Calu3 (cell line): ENCODE data around the gene PSMG4. TPM values are rescaled to one million over a fixed set of nuclear protein-coding genes. Genes with fewer than 3 reads are reported as not detected.
A peak's percentile ranks its signal among the peaks of the same experiment; 100 is the strongest.

ENCODE experiments used
- BruUV-seq: library from RNA; stranded (reverse); fragments of 400-500 nt; replicated peaks from 2 replicates; lab custom pipeline; 2021; lab: Mats Ljungman, UMichigan
- CTCF ChIA-PET: fragments of 300-600 bp; sonication (Branson Sonifier 250); formaldehyde crosslinking; loops from one replicate; lab custom pipeline; 2022; ENCODE audit warnings: antibody characterized with exemption; lab: Charles Lee
- DNase-seq: peaks from one replicate; pipeline ENCODE4 v3.0.0; 2022
- H3K27ac Mint-ChIP-seq: one replicate; pipeline ENCODE4 v1.8.0; 2022; ENCODE audit warnings: mixed read lengths; ENCODE audit not compliant: unreplicated experiment
- H3K27me3 Mint-ChIP-seq: one replicate; pipeline ENCODE4 v1.8.0; 2022; ENCODE audit warnings: mixed read lengths; ENCODE audit not compliant: unreplicated experiment
- H3K36me3 Mint-ChIP-seq: one replicate; pipeline ENCODE4 v1.8.0; 2022; ENCODE audit warnings: mild to moderate bottlenecking, moderate library complexity, mixed read lengths; ENCODE audit not compliant: insufficient read depth, unreplicated experiment
- H3K4me1 Mint-ChIP-seq: one replicate; pipeline ENCODE4 v1.8.0; 2022; ENCODE audit warnings: mild to moderate bottlenecking, low read depth, mixed read lengths; ENCODE audit not compliant: unreplicated experiment
- H3K4me3 Mint-ChIP-seq: one replicate; pipeline ENCODE4 v1.8.0; 2022; ENCODE audit warnings: mild to moderate bottlenecking, low read depth, moderate library complexity, mixed read lengths; ENCODE audit not compliant: unreplicated experiment
- H3K9me3 Mint-ChIP-seq: one replicate; pipeline ENCODE4 v1.8.0; 2022; ENCODE audit warnings: low read depth, mixed read lengths; ENCODE audit not compliant: unreplicated experiment
- CTCF ChIP-seq: fragments of 200-600 bp; IDR thresholded peaks from one replicate; pipeline ENCODE4 v1.8.0; 2022; ENCODE audit warnings: antibody characterized with exemption; ENCODE audit not compliant: unreplicated experiment
- intact Hi-C: fragments of 100-400 bp; cut with micrococcal nuclease; formaldehyde crosslinking; loops from one replicate; pipeline ENCODE4 v1.10.0; 2022; ENCODE audit not compliant: unreplicated experiment
- total RNA-seq: library from RNA; stranded (reverse); gene quantifications from 2 replicates; pipeline ENCODE4 v1.2.3, GENCODE V29; 2022

Gene PSMG4
- total RNA-seq, 1 experiment from 2014 or later, result 17.6 TPM

DNA sequence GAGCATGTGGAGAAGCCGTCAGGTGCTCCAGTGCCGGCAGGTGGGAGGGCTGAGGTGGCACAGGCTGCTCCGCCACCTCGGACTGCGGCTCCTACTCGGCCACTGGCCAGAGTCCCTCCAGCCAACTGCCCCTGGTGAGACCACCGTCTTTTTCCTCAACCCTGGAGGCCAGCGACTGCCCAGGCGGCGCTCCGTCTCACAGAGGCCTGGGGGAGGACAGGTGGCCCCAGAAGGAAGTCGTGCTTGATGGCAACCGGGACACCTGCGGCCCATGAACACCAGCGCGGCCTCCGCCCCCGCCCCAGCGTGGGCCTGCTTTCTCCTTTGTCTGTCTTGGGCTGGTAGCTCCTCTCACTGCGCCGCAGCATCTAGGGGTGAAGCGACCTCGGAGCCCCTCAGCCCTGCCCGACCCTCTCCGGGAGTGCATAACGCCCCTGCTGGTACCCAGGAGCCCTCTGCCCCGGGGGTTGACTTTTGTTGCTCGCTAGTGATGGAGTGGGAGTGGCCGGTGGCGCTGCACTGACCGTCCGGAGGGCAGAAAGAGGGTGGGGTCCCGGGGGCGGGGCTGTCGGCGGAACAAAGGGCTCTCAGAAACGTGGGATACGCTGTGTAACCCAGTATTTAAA, 30.6 kb upstream of the PSMG4 start:
- no peak for DNase-seq
- Mint-ChIP-seq H3K27ac (no peak overlapping the region), H3K4me3 (peak overlapping the region; percentile 64), H3K27me3 (peaks cover 90% of the 10 kb centered on the region), H3K4me1 (peaks cover 11% of the 10 kb centered on the region), H3K9me3 (no peaks in the 10 kb centered on the region), H3K36me3 (peaks cover 16% of the 10 kb centered on the region)
- intact Hi-C loops, result no loop called here
- TF ChIP-seq CTCF, result no peak
- CTCF ChIA-PET, result no interaction called here
- BruUV-seq, result no TSS peak

- no TSS peak for BruUV-seq
- Mint-ChIP-seq H3K9me3 (no peaks in the 10 kb centered on the region), H3K27ac (no peak overlapping the region), H3K4me3 (peak overlapping the region; percentile 62), H3K27me3 (peaks cover 90% of the 10 kb centered on the region), H3K36me3 (peaks cover 16% of the 10 kb centered on the region), H3K4me1 (peaks cover 11% of the 10 kb centered on the region)
- no peak for DNase-seq
- TF ChIP-seq CTCF, result no peak
- intact Hi-C loops, result no loop called here
- CTCF ChIA-PET, result interaction anchor here (2.2 kb wide), 1 partner anchor 23 kb away, joined by 8 read pairs; no protein-coding TSS in a partner anchor
Measured at GRCh38 chr6:3228771-3229565, 29.8 kb upstream of the PSMG4 start.

DNA sequence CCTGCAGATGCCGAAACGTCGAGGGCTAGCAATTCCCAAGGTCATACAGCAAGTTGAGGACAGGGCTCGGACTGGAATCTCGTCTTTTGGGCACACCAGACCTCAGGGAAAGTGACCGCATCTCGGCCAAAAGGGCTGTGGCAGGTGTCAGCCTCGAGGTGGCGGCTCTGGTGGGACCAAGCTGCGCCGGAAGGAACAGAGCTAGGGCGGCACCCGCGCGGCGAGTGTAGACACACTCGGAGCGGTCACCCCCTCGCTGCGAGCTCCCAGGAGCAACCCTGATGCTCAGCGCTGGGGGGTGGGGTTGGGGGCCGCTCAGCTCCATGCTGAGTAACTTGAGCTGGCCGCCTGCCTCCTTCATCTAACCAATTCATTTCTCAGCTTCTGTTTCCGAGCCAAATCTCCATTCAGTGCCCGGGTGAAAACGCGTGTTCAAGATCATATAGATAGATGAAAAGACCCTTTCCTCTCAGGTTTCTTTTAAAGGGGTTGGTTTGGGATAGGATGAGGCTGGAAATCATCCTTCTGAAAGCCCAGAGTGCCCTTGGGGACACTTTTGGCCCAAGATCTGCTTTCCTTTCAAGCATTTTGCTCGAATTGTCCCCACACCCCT, 29.1 kb upstream of the PSMG4 start:
- H3K27me3 Mint-ChIP-seq, result peaks cover 90% of the 10 kb centered on the region
- peaks cover 16% of the 10 kb centered on the region for H3K36me3 Mint-ChIP-seq
- no peak for TF ChIP-seq CTCF
- CTCF ChIA-PET, result interaction anchor here (2.2 kb wide), 1 partner anchor 22 kb away, joined by 8 read pairs; no protein-coding TSS in a partner anchor
- no peak overlapping the region for H3K4me3 Mint-ChIP-seq
- intact Hi-C loops, result no loop called here
- H3K9me3 Mint-ChIP-seq, result no peaks in the 10 kb centered on the region
- BruUV-seq, result no TSS peak
- DNase-seq, result no peak
- H3K27ac Mint-ChIP-seq, result no peak overlapping the region
- H3K4me1 Mint-ChIP-seq, result peaks cover 11% of the 10 kb centered on the region

- CTCF ChIA-PET, result interaction anchor here (2.2 kb wide), 1 partner anchor 21 kb away, joined by 8 read pairs; no protein-coding TSS in a partner anchor
- H3K4me1 Mint-ChIP-seq, result peaks cover 11% of the 10 kb centered on the region
- no peak overlapping the region for H3K27ac Mint-ChIP-seq
- H3K4me3 Mint-ChIP-seq, result no peak overlapping the region
- TF ChIP-seq CTCF, result no peak
- no peaks in the 10 kb centered on the region for H3K9me3 Mint-ChIP-seq
- intact Hi-C loops, result no loop called here
- BruUV-seq, result no TSS peak
- H3K36me3 Mint-ChIP-seq, result peaks cover 16% of the 10 kb centered on the region
- H3K27me3 Mint-ChIP-seq, result peaks cover 92% of the 10 kb centered on the region
- DNase-seq, result no peak
Measured at GRCh38 chr6:3230256-3230882, 28.4 kb upstream of the PSMG4 start.
